HG02798 (cell line): ENCODE measurements around the gene IKBKG.
"Not testable (repeated sequence)": the region's sequence is repeated elsewhere in the genome, so short reads cannot be mapped to it uniquely, and the experiment has no call there.

Source experiments
- ATAC-seq: cut with Tn5 transposase; IDR thresholded peaks from one replicate; pipeline ENCODE4 v1.9.1; 2021; ENCODE audit warnings: mild to moderate bottlenecking; ENCODE audit not compliant: unreplicated experiment, poor library complexity

IKBKG gene

GRCh38 chrX:154547245-154548027 lies at the start of gene IKBKG:
Gene IKBKG (plus strand): TSS chrX:154547620. CDS start chrX:154552003, 4,383 bp downstream.
- ATAC-seq = peak; percentile 87

GRCh38 chrX:154501423-154501822 lies 46.0 kb upstream of the IKBKG start:
- ATAC-seq = not testable (repeated sequence)

GRCh38 chrX:154502098-154502497 lies 45.3 kb upstream of the IKBKG start:
- no peak for ATAC-seq

GRCh38 chrX:154502989-154503388 lies 44.4 kb upstream of the IKBKG start:
- ATAC-seq = no peak

GRCh38 chrX:154505734-154506133 lies 41.7 kb upstream of the IKBKG start:
- ATAC-seq = no peak

GRCh38 chrX:154506483-154507332 lies 40.7 kb upstream of the IKBKG start:
- ATAC-seq = no peak

GRCh38 chrX:154507673-154508383 lies 39.6 kb upstream of the IKBKG start:
- ATAC-seq = no peak

- ATAC-seq = no peak
These were observed 39.1 kb upstream of the IKBKG start for GRCh38 chrX:154508384-154508745.

GRCh38 chrX:154509455-154509854 lies 38.0 kb upstream of the IKBKG start:
- ATAC-seq = no peak

GRCh38 chrX:154511761-154512160 lies 35.7 kb upstream of the IKBKG start:
- ATAC-seq = no peak

GRCh38 chrX:154512879-154513553 lies 34.4 kb upstream of the IKBKG start:
- ATAC-seq = no peak

GRCh38 chrX:154513716-154514115 lies 33.7 kb upstream of the IKBKG start:
- no peak for ATAC-seq

GRCh38 chrX:154515090-154515965 lies 32.1 kb upstream of the IKBKG start:
- ATAC-seq = no peak

- peak; percentile 96 for ATAC-seq
These were observed 31.3 kb upstream of the IKBKG start, which contains the start of gene FAM3A for GRCh38 chrX:154515966-154516655. Gene FAM3A (minus strand): TSS chrX:154516232. CDS start chrX:154515772, 460 bp downstream.

GRCh38 chrX:154516656-154517100 lies 30.7 kb upstream of the IKBKG start:
- no peak for ATAC-seq

- ATAC-seq = no peak
These were observed 30.2 kb upstream of the IKBKG start for GRCh38 chrX:154517101-154517781.

GRCh38 chrX:154519389-154519788 lies 28.0 kb upstream of the IKBKG start:
- ATAC-seq = no peak
